OCI-LY7 (cell line): ENCODE data around the gene GM2A. TPM values are rescaled to one million over a fixed set of nuclear protein-coding genes. Genes with fewer than 3 reads are reported as not detected.
A peak's percentile ranks its signal among the peaks of the same experiment; 100 is the strongest.

Experiments
- BruUV-seq: library from RNA; stranded (reverse); fragments of 400-500 nt; replicated peaks from 2 replicates; lab custom pipeline; 2021; lab: Mats Ljungman, UMichigan
- CTCF ChIA-PET: fragments of 300-600 bp; sonication (Branson Sonifier 250); formaldehyde crosslinking; loops from one replicate; lab custom pipeline; 2022; ENCODE audit warnings: antibody characterized with exemption; ENCODE audit not compliant: unreplicated experiment; lab: Charles Lee
- POLR2A ChIA-PET: fragments of 300-600 bp; sonication (Branson Sonifier 250); formaldehyde crosslinking; loops from one replicate; lab custom pipeline; 2022; ENCODE audit warnings: antibody characterized with exemption; lab: Charles Lee
- DNase-seq: peaks from one replicate; pipeline ENCODE4 v3.0.0-alpha.2; 2015; ENCODE audit warnings: low spot score
- H2AFZ ChIP-seq: fragments of 200-600 bp; sonication (generic), shearing (Covaris generic); 2 replicates; pipeline ENCODE4 v1.6.1; 2014; ENCODE audit warnings: mild to moderate bottlenecking, antibody characterized with exemption, low read length, moderate library complexity
- H3K27ac ChIP-seq: fragments of 200-600 bp; sonication (generic); 2 replicates; pipeline ENCODE4 v1.5.1; 2014; ENCODE audit warnings: mixed run types, low read depth, mild to moderate bottlenecking, moderate library complexity, low read length, inconsistent platforms; ENCODE audit not compliant: poor library complexity, severe bottlenecking
- H3K36me3 ChIP-seq: fragments of 200-600 bp; sonication (generic); 2 replicates; pipeline ENCODE4 v1.6.1; 2014; ENCODE audit warnings: mild to moderate bottlenecking, antibody characterized with exemption, low read length, moderate library complexity, mixed read lengths; ENCODE audit not compliant: insufficient read depth
- H3K4me1 ChIP-seq: fragments of 200-600 bp; sonication (generic); 2 replicates; pipeline ENCODE4 v1.5.1; 2014; ENCODE audit warnings: mild to moderate bottlenecking, low read length; ENCODE audit not compliant: insufficient read depth, poor library complexity, severe bottlenecking
- H3K4me2 ChIP-seq: fragments of 200-600 bp; sonication (generic); 2 replicates; pipeline ENCODE4 v1.6.1; 2014; ENCODE audit warnings: mild to moderate bottlenecking, low read length
- H3K4me3 ChIP-seq: fragments of 200-600 bp; sonication (generic); 2 replicates; pipeline ENCODE4 v1.5.1; 2014; ENCODE audit warnings: mild to moderate bottlenecking, low read depth, low read length; ENCODE audit not compliant: poor library complexity, severe bottlenecking
- H3K79me2 ChIP-seq: fragments of 200-600 bp; sonication (generic); 2 replicates; pipeline ENCODE4 v1.6.1; 2016; ENCODE audit warnings: low read depth, mild to moderate bottlenecking, low read length, moderate library complexity, mixed read lengths; ENCODE audit not compliant: insufficient read depth
- H3K9me2 ChIP-seq: fragments of 200-600 bp; sonication (generic); 2 replicates; pipeline ENCODE4 v1.6.1; 2016; ENCODE audit warnings: mild to moderate bottlenecking, low read length, mixed read lengths; ENCODE audit not compliant: insufficient read depth
- H3K9me3 ChIP-seq: fragments of 200-600 bp; sonication (generic); 2 replicates; pipeline ENCODE4 v1.6.1; 2014; ENCODE audit warnings: mild to moderate bottlenecking, mixed run types, low read length, mixed read lengths
- H4K20me1 ChIP-seq: fragments of 200-600 bp; sonication (generic); 2 replicates; pipeline ENCODE4 v1.6.1; 2014; ENCODE audit warnings: mild to moderate bottlenecking, antibody characterized with exemption, low read length, moderate library complexity, mixed read lengths; ENCODE audit not compliant: insufficient read depth
- EZH2phosphoT487 ChIP-seq: fragments of 200-600 bp; sonication (generic); IDR thresholded peaks from 2 replicates; pipeline ENCODE4 v1.6.1; 2018; ENCODE audit warnings: low read depth, borderline replicate concordance, mild to moderate bottlenecking, mixed run types, antibody characterized with exemption, low read length, moderate library complexity, mixed read lengths
- intact Hi-C: fragments of 100-400 bp; cut with micrococcal nuclease; formaldehyde crosslinking; loops from one replicate; pipeline ENCODE4 v1.10.0; 2022; ENCODE audit not compliant: unreplicated experiment
- total RNA-seq, 2 experiments: library from RNA; depleted of rRNA in 1 of 2; stranded (reverse); fragments of >200 nt in 1 of 2; shearing (Covaris generic) in 1 of 2; gene quantifications; 2 replicates each; pipeline ENCODE4 v1.2.3, GENCODE V29; 2014 to 2022
- TF ChIP-seq, protein P1 (sequence below): fragments of 200-600 bp; sonication (generic); conservative IDR thresholded peaks from 2 replicates; pipeline ENCODE4 v1.5.1; 2014; ENCODE audit warnings: mild to moderate bottlenecking, antibody characterized with exemption, low read length, moderate library complexity, mixed read lengths

Gene GM2A
- total RNA-seq, 2 experiments from 2014 or later, result 52.4 to 64.5 TPM

DNA sequence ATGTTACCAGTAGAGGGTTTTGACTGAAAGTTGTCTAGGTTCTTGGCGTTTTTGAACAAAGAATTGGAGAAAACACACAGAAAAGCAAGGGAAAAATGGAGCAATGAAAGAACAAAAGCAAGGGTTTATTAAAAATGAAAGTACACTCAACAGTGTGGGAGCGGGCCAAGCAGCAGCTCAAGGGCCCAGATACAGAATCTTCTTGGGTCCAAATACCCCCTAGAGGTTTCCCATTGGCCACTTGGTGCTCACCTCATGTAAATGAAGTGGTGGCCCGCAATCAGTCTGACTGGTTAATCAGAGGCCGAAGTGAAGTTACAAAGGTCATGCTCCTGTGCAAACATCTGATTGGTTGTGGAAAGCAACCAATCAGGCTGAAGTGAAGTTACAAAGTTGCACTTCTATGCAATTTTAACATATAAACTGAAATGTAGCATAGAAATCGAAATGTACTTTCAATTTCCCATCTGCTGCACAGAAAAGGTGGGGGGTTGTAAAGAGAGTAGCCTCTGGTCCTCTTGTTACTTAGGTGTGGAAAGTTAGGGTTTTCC lies 1.9 kb upstream of the GM2A start:
- DNase-seq, result peak; percentile 50

DNA sequence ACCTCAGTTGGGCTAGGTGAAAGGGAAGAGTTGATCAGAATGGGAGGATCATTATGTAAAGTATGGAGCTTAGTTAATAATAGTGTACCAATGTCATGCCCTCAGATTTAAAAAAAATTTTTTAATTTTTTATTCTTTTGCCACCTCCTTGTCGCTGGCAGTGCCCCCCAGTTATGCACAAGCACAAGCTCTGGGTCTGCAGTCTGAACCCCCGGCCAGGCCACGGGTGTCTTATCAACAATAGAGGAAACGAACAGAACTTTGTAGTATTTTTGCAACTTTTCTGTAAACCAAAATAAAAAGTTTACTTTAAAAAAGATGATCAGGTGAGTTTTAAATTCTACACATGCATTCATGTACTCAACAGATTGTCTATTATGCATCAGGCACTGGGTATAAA lies 1.4 kb upstream of the GM2A start:
- peaks cover 36% of the 10 kb centered on the region for H3K79me2 ChIP-seq
- H3K4me1 ChIP-seq, result peaks cover 49% of the 10 kb centered on the region
- intact Hi-C loops, result loop anchor here (1.0 to 10.0 kb wide), 5 partner anchors 39 to 767 kb away; partner anchors contain the start of genes G3BP1 and TNIP1
- peak overlapping the region; percentile 71 for H3K27ac ChIP-seq
- no peak for DNase-seq
- H3K4me3 ChIP-seq, result peak overlapping the region; percentile 65
- H3K4me2 ChIP-seq, result peak overlapping the region; percentile 68
- peaks cover 6% of the 10 kb centered on the region for H3K36me3 ChIP-seq
- no peaks in the 10 kb centered on the region for H3K9me2 ChIP-seq
- CTCF ChIA-PET, result interaction anchor here (1.0 to 2.1 kb wide), 2 partner anchors 13 to 33 kb away, joined by 3 to 6 read pairs; no protein-coding TSS in a partner anchor
- POLR2A ChIA-PET, result interaction anchor here (0.8 to 4.8 kb wide), 10 partner anchors 10 to 185 kb away, joined by 3 to 49 read pairs (median 4); no protein-coding TSS in a partner anchor
- H4K20me1 ChIP-seq, result peaks cover 5% of the 10 kb centered on the region; the same call in 1 of the 2 replicates
- BruUV-seq, result no TSS peak
- no peaks in the 10 kb centered on the region for H3K9me3 ChIP-seq
- TF ChIP-seq, protein P1, sequence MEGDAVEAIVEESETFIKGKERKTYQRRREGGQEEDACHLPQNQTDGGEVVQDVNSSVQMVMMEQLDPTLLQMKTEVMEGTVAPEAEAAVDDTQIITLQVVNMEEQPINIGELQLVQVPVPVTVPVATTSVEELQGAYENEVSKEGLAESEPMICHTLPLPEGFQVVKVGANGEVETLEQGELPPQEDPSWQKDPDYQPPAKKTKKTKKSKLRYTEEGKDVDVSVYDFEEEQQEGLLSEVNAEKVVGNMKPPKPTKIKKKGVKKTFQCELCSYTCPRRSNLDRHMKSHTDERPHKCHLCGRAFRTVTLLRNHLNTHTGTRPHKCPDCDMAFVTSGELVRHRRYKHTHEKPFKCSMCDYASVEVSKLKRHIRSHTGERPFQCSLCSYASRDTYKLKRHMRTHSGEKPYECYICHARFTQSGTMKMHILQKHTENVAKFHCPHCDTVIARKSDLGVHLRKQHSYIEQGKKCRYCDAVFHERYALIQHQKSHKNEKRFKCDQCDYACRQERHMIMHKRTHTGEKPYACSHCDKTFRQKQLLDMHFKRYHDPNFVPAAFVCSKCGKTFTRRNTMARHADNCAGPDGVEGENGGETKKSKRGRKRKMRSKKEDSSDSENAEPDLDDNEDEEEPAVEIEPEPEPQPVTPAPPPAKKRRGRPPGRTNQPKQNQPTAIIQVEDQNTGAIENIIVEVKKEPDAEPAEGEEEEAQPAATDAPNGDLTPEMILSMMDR, result no peak
- H2AFZ ChIP-seq, result peak overlapping the region; percentile 69

More for the DNA sequence above, 1.9 kb upstream of the GM2A start:
- Histone ChIP-seq H2AFZ (peak overlapping the region; percentile 69), H3K36me3 (peaks cover 4% of the 10 kb centered on the region; the same call in 1 of the 2 replicates), H3K79me2 (peaks cover 31% of the 10 kb centered on the region), H3K9me3 (no peaks in the 10 kb centered on the region), H3K4me2 (peak overlapping the region; percentile 68), H3K9me2 (no peaks in the 10 kb centered on the region), H3K27ac (peak overlapping the region; percentile 71), H4K20me1 (peaks cover 5% of the 10 kb centered on the region; the same call in 1 of the 2 replicates), H3K4me3 (peak overlapping the region; percentile 13), H3K4me1 (peaks cover 44% of the 10 kb centered on the region)
- TF ChIP-seq, protein P1, result no peak
- no peak for TF ChIP-seq EZH2phosphoT487
- no TSS peak for BruUV-seq
- ChIA-PET CTCF (interaction anchor here (2.1 kb wide), 1 partner anchor 33 kb away, joined by 6 read pairs; no protein-coding TSS in a partner anchor), POLR2A (interaction anchor here (0.6 to 4.8 kb wide), 7 partner anchors 9 to 111 kb away, joined by 3 to 49 read pairs (median 4); no protein-coding TSS in a partner anchor)
- intact Hi-C loops, result loop anchor here (5.0 to 10.0 kb wide), 4 partner anchors 39 to 766 kb away; partner anchors contain the start of gene G3BP1
